Muscle layer of colon (tissue), 2 donors: ENCODE measurements around the gene CELSR2.
"Not testable (repeated sequence)": the region's sequence is repeated elsewhere in the genome, so short reads cannot be mapped to it uniquely, and the experiment has no call there.

Experiments used
- H3K27ac ChIP-seq: one replicate; pipeline ENCODE4 v1.7.0; 2013; ENCODE audit warnings: low read depth, mild to moderate bottlenecking, low read length, moderate library complexity
- H3K27me3 ChIP-seq, 2 donors: one replicate each; pipeline ENCODE4 v1.7.0; 2013; ENCODE audit warnings: low read length in 2 of 2, mild to moderate bottlenecking in 2 of 2; ENCODE audit not compliant: insufficient read depth in 2 of 2, control insufficient read depth in 1 of 2
- H3K36me3 ChIP-seq: one replicate; pipeline ENCODE4 v1.7.0; 2013; ENCODE audit warnings: mild to moderate bottlenecking, low read length; ENCODE audit not compliant: insufficient read depth
- H3K4me1 ChIP-seq: one replicate; pipeline ENCODE4 v1.7.0; 2013; ENCODE audit warnings: mild to moderate bottlenecking, low read length; ENCODE audit not compliant: insufficient read depth
- H3K4me3 ChIP-seq, 2 donors: one replicate each; pipeline ENCODE4 v1.7.0; 2013; ENCODE audit warnings: low read length in 2 of 2, low read depth in 1 of 2, mild to moderate bottlenecking in 1 of 2, moderate library complexity in 1 of 2
- H3K9ac ChIP-seq: one replicate; pipeline ENCODE4 v1.7.0; 2013; ENCODE audit warnings: low read length
- H3K9me3 ChIP-seq: one replicate; pipeline ENCODE4 v1.7.0; 2013; ENCODE audit warnings: mild to moderate bottlenecking, low read length
- donor health status: abdominal sarcoma.
- donor health status: Adenocarcinoma of cecum.

Gene CELSR2

GRCh38 chr1:109213824-109214693 is 35.3 kb upstream of the CELSR2 start, which contains the start of gene SARS1:
Gene SARS1 (plus strand): TSS chr1:109213918. CDS start chr1:109213993, 75 bp downstream.
- Histone ChIP-seq H3K36me3 (no peaks in the 10 kb centered on the region), H3K27ac (peak within 1 kb of the TSS; percentile 85), H3K9ac (peak within 1 kb of the TSS; percentile 99), H3K9me3 (no peaks in the 10 kb centered on the region), H3K4me3 (peak within 1 kb of the TSS; percentile 97 to 100), H3K27me3 (no peaks in the 10 kb centered on the region), H3K4me1 (peaks cover 24% of the 10 kb centered on the region)

GRCh38 chr1:109214695-109215623 is 34.4 kb upstream of the CELSR2 start:
- no peaks in the 10 kb centered on the region for H3K27me3 ChIP-seq
- H3K36me3 ChIP-seq = no peaks in the 10 kb centered on the region
- H3K27ac ChIP-seq = peak overlapping the region; percentile 85
- peaks cover 24% of the 10 kb centered on the region for H3K4me1 ChIP-seq
- H3K9ac ChIP-seq = peak overlapping the region; percentile 99
- H3K9me3 ChIP-seq = no peaks in the 10 kb centered on the region
- H3K4me3 ChIP-seq = peak overlapping the region; percentile 97 to 100

- Histone ChIP-seq H3K9me3 (no peaks in the 10 kb centered on the region), H3K27me3 (no peaks in the 10 kb centered on the region), H3K36me3 (no peaks in the 10 kb centered on the region), H3K4me3 (no peak overlapping the region), H3K27ac (no peak overlapping the region), H3K4me1 (peaks cover 24% of the 10 kb centered on the region), H3K9ac (no peak overlapping the region)
Observed at GRCh38 chr1:109216662-109217061, 32.7 kb upstream of the CELSR2 start.

- no peaks in the 10 kb centered on the region for H3K27me3 ChIP-seq
- no peak overlapping the region for H3K27ac ChIP-seq
- peaks cover 4% of the 10 kb centered on the region for H3K36me3 ChIP-seq
- no peak overlapping the region for H3K4me3 ChIP-seq
- H3K9ac ChIP-seq = no peak overlapping the region
- no peaks in the 10 kb centered on the region for H3K9me3 ChIP-seq
- peaks cover 24% of the 10 kb centered on the region for H3K4me1 ChIP-seq
Observed at GRCh38 chr1:109218516-109218915, 30.8 kb upstream of the CELSR2 start.

- not testable (repeated sequence) for H3K27ac ChIP-seq, H3K9ac ChIP-seq, H3K27me3 ChIP-seq, H3K4me1 ChIP-seq, H3K9me3 ChIP-seq, H3K4me3 ChIP-seq
- peaks cover 22% of the 10 kb centered on the region for H3K36me3 ChIP-seq
Observed at GRCh38 chr1:109221201-109221600, 28.1 kb upstream of the CELSR2 start.

GRCh38 chr1:109225308-109225707 is 24.0 kb upstream of the CELSR2 start:
- Histone ChIP-seq H3K27ac (no peak overlapping the region), H3K4me3 (no peak overlapping the region), H3K27me3 (no peaks in the 10 kb centered on the region), H3K4me1 (no peaks in the 10 kb centered on the region), H3K9ac (no peak overlapping the region), H3K9me3 (no peaks in the 10 kb centered on the region), H3K36me3 (peaks cover 48% of the 10 kb centered on the region)

- H3K4me3 ChIP-seq = no peak overlapping the region
- no peaks in the 10 kb centered on the region for H3K4me1 ChIP-seq
- no peak overlapping the region for H3K27ac ChIP-seq
- H3K9me3 ChIP-seq = no peaks in the 10 kb centered on the region
- peaks cover 50% of the 10 kb centered on the region for H3K36me3 ChIP-seq
- H3K9ac ChIP-seq = no peak overlapping the region
- H3K27me3 ChIP-seq = no peaks in the 10 kb centered on the region
Observed at GRCh38 chr1:109225711-109226445, 23.5 kb upstream of the CELSR2 start.

- Histone ChIP-seq H3K9ac (no peak overlapping the region), H3K27me3 (no peaks in the 10 kb centered on the region), H3K9me3 (no peaks in the 10 kb centered on the region), H3K36me3 (peaks cover 66% of the 10 kb centered on the region), H3K27ac (no peak overlapping the region), H3K4me1 (no peaks in the 10 kb centered on the region), H3K4me3 (no peak overlapping the region)
Observed at GRCh38 chr1:109228167-109228566, 21.2 kb upstream of the CELSR2 start.

- Histone ChIP-seq H3K9ac (no peak overlapping the region), H3K4me1 (no peaks in the 10 kb centered on the region), H3K9me3 (no peaks in the 10 kb centered on the region), H3K27ac (no peak overlapping the region), H3K36me3 (peaks cover 56% of the 10 kb centered on the region), H3K27me3 (no peaks in the 10 kb centered on the region), H3K4me3 (no peak overlapping the region)
Observed at GRCh38 chr1:109229531-109230127, 19.7 kb upstream of the CELSR2 start.

- no peaks in the 10 kb centered on the region for H3K27me3 ChIP-seq
- H3K9ac ChIP-seq = no peak overlapping the region
- no peaks in the 10 kb centered on the region for H3K9me3 ChIP-seq
- H3K4me3 ChIP-seq = no peak overlapping the region
- H3K27ac ChIP-seq = no peak overlapping the region
- no peaks in the 10 kb centered on the region for H3K4me1 ChIP-seq
- peaks cover 60% of the 10 kb centered on the region for H3K36me3 ChIP-seq
Observed at GRCh38 chr1:109231066-109231465, 18.3 kb upstream of the CELSR2 start.
